Measurements from ENCODE around the gene VAT1. TPM values are rescaled to one million over a fixed set of nuclear protein-coding genes. Genes with fewer than 3 reads are reported as not detected.
A peak's percentile ranks its signal among the peaks of the same experiment; 100 is the strongest.

Gene VAT1
- total and polyA plus RNA-seq, 2 of the 13 experiments (the other 11 are each of a cell fraction or from before 2014, with no cell fraction given), result 143 to 205 TPM

DNA sequence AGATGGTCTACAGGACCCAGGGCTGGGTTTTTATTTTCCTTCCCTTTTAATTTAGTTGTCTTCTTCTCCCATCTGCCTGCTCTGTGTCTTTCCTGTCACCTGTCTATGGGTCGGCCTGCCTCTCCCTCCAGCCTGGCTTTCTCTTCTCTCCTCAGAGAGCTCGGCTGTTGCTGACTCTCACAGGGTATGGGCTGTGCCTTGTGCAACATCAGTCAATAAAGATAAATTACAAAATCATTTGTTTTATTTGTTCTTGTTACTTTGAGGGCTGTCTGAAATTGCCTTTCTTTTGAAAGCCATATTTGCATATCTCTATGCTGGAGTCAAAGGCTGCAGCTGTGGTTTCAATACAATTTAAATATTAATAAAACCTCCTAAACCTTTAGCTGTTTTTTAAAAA, 18.5 kb upstream of the VAT1 start (continued):
- TF ChIP-seq ZNF318 (CRISPR knock-in tag; IDR thresholded peaks at IDR 0.05), result no peak
- TF ChIP-seq ZNF256 (CRISPR knock-in tag; conservative IDR thresholded peaks at IDR 0.05), result no peak
- no peak for TF ChIP-seq ZNF879 (CRISPR knock-in tag; IDR thresholded peaks at IDR 0.05)
- no peak for TF ChIP-seq ZNF124 (CRISPR knock-in tag; IDR thresholded peaks at IDR 0.05)
- TF ChIP-seq, protein P1, sequence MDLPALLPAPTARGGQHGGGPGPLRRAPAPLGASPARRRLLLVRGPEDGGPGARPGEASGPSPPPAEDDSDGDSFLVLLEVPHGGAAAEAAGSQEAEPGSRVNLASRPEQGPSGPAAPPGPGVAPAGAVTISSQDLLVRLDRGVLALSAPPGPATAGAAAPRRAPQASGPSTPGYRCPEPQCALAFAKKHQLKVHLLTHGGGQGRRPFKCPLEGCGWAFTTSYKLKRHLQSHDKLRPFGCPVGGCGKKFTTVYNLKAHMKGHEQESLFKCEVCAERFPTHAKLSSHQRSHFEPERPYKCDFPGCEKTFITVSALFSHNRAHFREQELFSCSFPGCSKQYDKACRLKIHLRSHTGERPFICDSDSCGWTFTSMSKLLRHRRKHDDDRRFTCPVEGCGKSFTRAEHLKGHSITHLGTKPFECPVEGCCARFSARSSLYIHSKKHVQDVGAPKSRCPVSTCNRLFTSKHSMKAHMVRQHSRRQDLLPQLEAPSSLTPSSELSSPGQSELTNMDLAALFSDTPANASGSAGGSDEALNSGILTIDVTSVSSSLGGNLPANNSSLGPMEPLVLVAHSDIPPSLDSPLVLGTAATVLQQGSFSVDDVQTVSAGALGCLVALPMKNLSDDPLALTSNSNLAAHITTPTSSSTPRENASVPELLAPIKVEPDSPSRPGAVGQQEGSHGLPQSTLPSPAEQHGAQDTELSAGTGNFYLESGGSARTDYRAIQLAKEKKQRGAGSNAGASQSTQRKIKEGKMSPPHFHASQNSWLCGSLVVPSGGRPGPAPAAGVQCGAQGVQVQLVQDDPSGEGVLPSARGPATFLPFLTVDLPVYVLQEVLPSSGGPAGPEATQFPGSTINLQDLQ (CRISPR knock-in tag; IDR thresholded peaks at IDR 0.05), result peak; percentile 43; the same call in 1 of the 2 replicates
- no peak for TF ChIP-seq ZNF691 (CRISPR knock-in tag; IDR thresholded peaks at IDR 0.05; ENCODE audit: borderline replicate concordance, low read depth)
- TF ChIP-seq ZKSCAN8 (CRISPR knock-in tag; IDR thresholded peaks at IDR 0.05; ENCODE audit: borderline replicate concordance), result no peak
- no peak for TF ChIP-seq TOPORS (CRISPR knock-in tag; IDR thresholded peaks at IDR 0.05)
- TF ChIP-seq TBX3 (IDR thresholded peaks at IDR 0.05; ENCODE audit: borderline replicate concordance), result no peak
- no peak for TF ChIP-seq HOXA5 (CRISPR knock-in tag; IDR thresholded peaks at IDR 0.05)
- no peak for TF ChIP-seq SIN3A (IDR thresholded peaks at IDR 0.05; ENCODE audit: borderline replicate concordance, low read depth, low read length)
- TF ChIP-seq AKAP8 (CRISPR knock-in tag; IDR thresholded peaks at IDR 0.05), result no peak
- TF ChIP-seq JUNB (CRISPR knock-in tag; IDR thresholded peaks at IDR 0.05; ENCODE audit: borderline replicate concordance), result no peak
- no peak for TF ChIP-seq GZF1 (CRISPR knock-in tag; IDR thresholded peaks at IDR 0.05)
- TF ChIP-seq FOXA3 (CRISPR knock-in tag; IDR thresholded peaks at IDR 0.05), result peak; percentile 63
- TF ChIP-seq NFE2L1 (CRISPR knock-in tag; IDR thresholded peaks at IDR 0.05; ENCODE audit: borderline replicate concordance), result no peak
